OCI-LY3 (cell line): ENCODE measurements around the gene SLC49A4.

ENCODE experiments used
- H2AFZ ChIP-seq: fragments of 200-600, 300-600 bp; shearing (Covaris generic); 2 replicates; pipeline ENCODE4 v1.6.0; 2014; ENCODE audit warnings: antibody characterized with exemption, low read depth, low read length
- H3K27ac ChIP-seq: fragments of 200-600, 300-600 bp; sonication (generic); 2 replicates; pipeline ENCODE4 v1.5.1; 2014; ENCODE audit warnings: mild to moderate bottlenecking, low read length, moderate library complexity, mixed read lengths
- H3K27me3 ChIP-seq: fragments of 200-600, 300-600 bp; sonication (generic); 2 replicates; pipeline ENCODE4 v1.6.1; 2014; ENCODE audit warnings: low read depth, low read length, mixed read lengths
- H3K36me3 ChIP-seq: fragments of 200-600, 300-600 bp; sonication (generic); replicated peaks from 2 replicates; pipeline ENCODE3; 2014; ENCODE audit warnings: low read depth, low read length, mixed read lengths
- H3K4me1 ChIP-seq: fragments of 300-600, 200-600 bp; sonication (generic); 2 replicates; pipeline ENCODE4 v1.6.1; 2014; ENCODE audit warnings: low read length, mixed read lengths
- H3K4me2 ChIP-seq: fragments of 200-600, 300-600 bp; sonication (generic); 2 replicates; pipeline ENCODE4 v1.6.1; 2014; ENCODE audit warnings: low read length, mixed read lengths
- H3K4me3 ChIP-seq: fragments of 300-600, 200-600 bp; sonication (generic); 2 replicates; pipeline ENCODE4 v1.5.1; 2014; ENCODE audit warnings: antibody characterized with exemption, mild to moderate bottlenecking, low read length, moderate library complexity
- H3K79me2 ChIP-seq: fragments of 300-600, 200-600 bp; shearing (Covaris generic); 2 replicates; pipeline ENCODE4 v1.6.1; 2014; ENCODE audit warnings: mild to moderate bottlenecking, low read length, mixed read lengths
- H3K9ac ChIP-seq: fragments of 300-600, 200-600 bp; shearing (Covaris generic); 2 replicates; pipeline ENCODE4 v1.6.0; 2014; ENCODE audit warnings: mild to moderate bottlenecking, low read length, moderate library complexity
- H3K9me3 ChIP-seq: fragments of 200-600, 300-600 bp; shearing (Covaris generic); 2 replicates; pipeline ENCODE4 v1.6.1; 2014; ENCODE audit warnings: low read length, mixed read lengths; ENCODE audit not compliant: insufficient read depth
- H4K20me1 ChIP-seq: fragments of 200-600, 300-600 bp; sonication (generic); 2 replicates; pipeline ENCODE4 v1.6.1; 2016; ENCODE audit warnings: low read length, mixed read lengths; ENCODE audit not compliant: insufficient read depth
- EZH2phosphoT487 ChIP-seq: fragments of 200-600 bp; shearing (Covaris generic); IDR thresholded peaks from 2 replicates; pipeline ENCODE4 v1.6.1; 2018; ENCODE audit warnings: antibody characterized with exemption, mixed run types, low read depth
- TF ChIP-seq, protein P1 (sequence below): fragments of 200-600, 300-600 bp; sonication (generic); IDR thresholded peaks from 2 replicates; pipeline ENCODE4 v1.5.1; 2014; ENCODE audit warnings: antibody characterized with exemption, low read length, low read depth

Gene SLC49A4

DNA sequence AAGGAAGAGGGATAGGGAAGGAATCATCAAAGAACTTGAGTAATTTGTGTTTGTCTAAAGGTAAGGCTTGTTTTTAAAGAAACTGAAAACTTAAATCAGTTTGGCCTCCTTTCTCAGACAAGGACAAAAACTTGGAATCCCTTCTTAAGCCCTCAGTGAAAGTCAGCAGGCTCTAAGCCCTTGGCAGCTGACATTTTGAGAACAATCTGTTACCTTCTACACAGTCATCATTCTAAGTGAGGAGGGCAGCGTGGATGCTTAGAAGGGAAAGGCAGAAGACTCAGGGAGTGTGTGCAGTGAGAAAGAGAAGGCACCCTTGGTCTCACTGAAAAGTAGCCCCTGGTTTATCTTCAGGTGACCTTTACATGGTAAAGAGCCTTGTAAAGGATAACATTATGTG, 12.1 kb upstream of the SLC49A4 start:
- TF ChIP-seq, protein P1, sequence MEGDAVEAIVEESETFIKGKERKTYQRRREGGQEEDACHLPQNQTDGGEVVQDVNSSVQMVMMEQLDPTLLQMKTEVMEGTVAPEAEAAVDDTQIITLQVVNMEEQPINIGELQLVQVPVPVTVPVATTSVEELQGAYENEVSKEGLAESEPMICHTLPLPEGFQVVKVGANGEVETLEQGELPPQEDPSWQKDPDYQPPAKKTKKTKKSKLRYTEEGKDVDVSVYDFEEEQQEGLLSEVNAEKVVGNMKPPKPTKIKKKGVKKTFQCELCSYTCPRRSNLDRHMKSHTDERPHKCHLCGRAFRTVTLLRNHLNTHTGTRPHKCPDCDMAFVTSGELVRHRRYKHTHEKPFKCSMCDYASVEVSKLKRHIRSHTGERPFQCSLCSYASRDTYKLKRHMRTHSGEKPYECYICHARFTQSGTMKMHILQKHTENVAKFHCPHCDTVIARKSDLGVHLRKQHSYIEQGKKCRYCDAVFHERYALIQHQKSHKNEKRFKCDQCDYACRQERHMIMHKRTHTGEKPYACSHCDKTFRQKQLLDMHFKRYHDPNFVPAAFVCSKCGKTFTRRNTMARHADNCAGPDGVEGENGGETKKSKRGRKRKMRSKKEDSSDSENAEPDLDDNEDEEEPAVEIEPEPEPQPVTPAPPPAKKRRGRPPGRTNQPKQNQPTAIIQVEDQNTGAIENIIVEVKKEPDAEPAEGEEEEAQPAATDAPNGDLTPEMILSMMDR = no peak
- TF ChIP-seq EZH2phosphoT487 = no peak
- peaks cover 7% of the 10 kb centered on the region for H3K36me3 ChIP-seq
- no peak overlapping the region for H3K4me3 ChIP-seq
- no peaks in the 10 kb centered on the region for H3K9me3 ChIP-seq
- H2AFZ ChIP-seq = no peak overlapping the region
- no peak overlapping the region for H3K9ac ChIP-seq
- no peaks in the 10 kb centered on the region for H3K4me1 ChIP-seq
- H3K79me2 ChIP-seq = peaks cover 3% of the 10 kb centered on the region; the same call in 1 of the 2 replicates
- no peaks in the 10 kb centered on the region for H3K27me3 ChIP-seq
- no peak overlapping the region for H3K27ac ChIP-seq
- no peaks in the 10 kb centered on the region for H4K20me1 ChIP-seq
- H3K4me2 ChIP-seq = no peak overlapping the region

- peaks cover 6% of the 10 kb centered on the region; the same call in 1 of the 2 replicates for H3K79me2 ChIP-seq
- no peaks in the 10 kb centered on the region for H4K20me1 ChIP-seq
- no peaks in the 10 kb centered on the region for H3K4me1 ChIP-seq
- no peak overlapping the region for H3K27ac ChIP-seq
- H3K9me3 ChIP-seq = no peaks in the 10 kb centered on the region
- no peak overlapping the region for H3K4me2 ChIP-seq
- H3K9ac ChIP-seq = no peak overlapping the region
- H3K36me3 ChIP-seq = peaks cover 7% of the 10 kb centered on the region
- no peaks in the 10 kb centered on the region for H3K27me3 ChIP-seq
- H2AFZ ChIP-seq = no peak overlapping the region
- no peak overlapping the region for H3K4me3 ChIP-seq
- no peak for TF ChIP-seq EZH2phosphoT487
- TF ChIP-seq, protein P1 = no peak
These were observed 10.4 kb upstream of the SLC49A4 start for GRCh38 chr3:122784436-122784835.

GRCh38 chr3:122785231-122785630, 9.6 kb upstream of the SLC49A4 start:
- no peak overlapping the region for H3K4me3 ChIP-seq
- no peaks in the 10 kb centered on the region for H3K9me3 ChIP-seq
- H2AFZ ChIP-seq = no peak overlapping the region
- TF ChIP-seq, protein P1 = no peak
- TF ChIP-seq EZH2phosphoT487 = no peak
- peaks cover 3% of the 10 kb centered on the region; the same call in 1 of the 2 replicates for H3K4me1 ChIP-seq
- peaks cover 7% of the 10 kb centered on the region for H3K36me3 ChIP-seq
- H3K27ac ChIP-seq = no peak overlapping the region
- H3K4me2 ChIP-seq = no peak overlapping the region
- H3K9ac ChIP-seq = no peak overlapping the region
- H3K79me2 ChIP-seq = peaks cover 6% of the 10 kb centered on the region; the same call in 1 of the 2 replicates
- no peaks in the 10 kb centered on the region for H3K27me3 ChIP-seq
- H4K20me1 ChIP-seq = no peaks in the 10 kb centered on the region

GRCh38 chr3:122786066-122786465, 8.8 kb upstream of the SLC49A4 start:
- H3K4me2 ChIP-seq = no peak overlapping the region
- no peak overlapping the region for H3K9ac ChIP-seq
- peaks cover 7% of the 10 kb centered on the region for H3K36me3 ChIP-seq
- no peaks in the 10 kb centered on the region for H3K27me3 ChIP-seq
- peaks cover 4% of the 10 kb centered on the region; the same call in 1 of the 2 replicates for H3K4me1 ChIP-seq
- H2AFZ ChIP-seq = no peak overlapping the region
- H3K9me3 ChIP-seq = no peaks in the 10 kb centered on the region
- TF ChIP-seq, protein P1 = no peak
- TF ChIP-seq EZH2phosphoT487 = no peak
- peaks cover 8% of the 10 kb centered on the region; the same call in 1 of the 2 replicates for H3K79me2 ChIP-seq
- no peaks in the 10 kb centered on the region for H4K20me1 ChIP-seq
- H3K27ac ChIP-seq = no peak overlapping the region
- H3K4me3 ChIP-seq = no peak overlapping the region
